Endothelial cell of umbilical vein (primary cell): ENCODE data around the gene CAMKV. TPM values are rescaled to one million over a fixed set of nuclear protein-coding genes. Genes with fewer than 3 reads are reported as not detected.
A peak's percentile ranks its signal among the peaks of the same experiment; 100 is the strongest.

Experiments used
- BruUV-seq: library from RNA; stranded (reverse); fragments of 400-500 nt; replicated peaks from 2 replicates; lab custom pipeline; 2021; lab: Mats Ljungman, UMichigan
- CTCF ChIA-PET: fragments of 300-600, 350-600 bp; sonication (Branson Sonifier 250); formaldehyde crosslinking; loops from one replicate; lab custom pipeline; 2021; ENCODE audit warnings: antibody characterized with exemption, inconsistent platforms; lab: Charles Lee
- POLR2A ChIA-PET: fragments of 300-600, 350-600 bp; sonication (Branson Sonifier 250); formaldehyde crosslinking; loops from one replicate; lab custom pipeline; 2021; ENCODE audit warnings: antibody characterized with exemption, inconsistent platforms; lab: Charles Lee
- DNase-seq: peaks from one replicate; pipeline ENCODE4 v3.0.0-alpha.2; 2011; ENCODE audit warnings: low read depth, low spot score
- FAIRE-seq: peaks from 2 replicates; lab custom pipeline; 2011; peaks lifted over from hg19 to GRCh38; lab: Jason Lieb, UNC
- H2AFZ ChIP-seq: 2 replicates; pipeline ENCODE4 v1.6.0; 2012; ENCODE audit warnings: low read depth, low read length, control low read depth, inconsistent platforms
- H3K27ac ChIP-seq: 2 replicates; pipeline ENCODE4 v1.5.1; 2011; ENCODE audit warnings: low read depth, mild to moderate bottlenecking, control low read depth, low read length, moderate library complexity; ENCODE audit not compliant: insufficient read depth
- H3K27me3 ChIP-seq, 2 experiments: 2 replicates each; pipeline versions ENCODE4 v1.6.0 to v1.6.1; 2011; ENCODE audit warnings: low read length in 2 of 2, mixed read lengths in 1 of 2; ENCODE audit not compliant: control insufficient read depth in 2 of 2, insufficient read depth in 2 of 2
- H3K36me3 ChIP-seq, 2 experiments: 2 replicates in 1 of 2; 3 replicates in 1 of 2; pipeline ENCODE4 v1.5.1; 2011; ENCODE audit warnings: low read length in 2 of 2, mild to moderate bottlenecking in 1 of 2, moderate library complexity in 1 of 2; ENCODE audit not compliant: control insufficient read depth in 2 of 2, insufficient read depth in 2 of 2; ENCODE audit errors: extremely low read depth in 1 of 2
- H3K4me1 ChIP-seq: 3 replicates; pipeline ENCODE4 v1.5.1; 2011; ENCODE audit warnings: mild to moderate bottlenecking, low read length; ENCODE audit not compliant: control insufficient read depth, insufficient read depth; ENCODE audit errors: extremely low read depth
- H3K4me2 ChIP-seq: 2 replicates; pipeline ENCODE4 v1.6.1; 2011; ENCODE audit warnings: low read length, control low read depth, mixed read lengths; ENCODE audit not compliant: insufficient read depth
- H3K4me3 ChIP-seq, 3 experiments: fragments of 200-600 bp in 1 of 3; sonication (generic), shearing (Covaris generic) in 1 of 3; replicated peaks in 1 of 3; 2 replicates each; pipeline ENCODE4 v1.5.1; 2011 to 2016; ENCODE audit warnings: control low read depth in 3 of 3, low read length in 3 of 3, mild to moderate bottlenecking in 2 of 3, inconsistent platforms in 1 of 3, low read depth in 1 of 3, moderate library complexity in 1 of 3; ENCODE audit not compliant: insufficient read depth in 1 of 3
- H3K79me2 ChIP-seq: 2 replicates; pipeline ENCODE4 v1.6.0; 2012; ENCODE audit warnings: low read length, inconsistent platforms; ENCODE audit not compliant: control insufficient read depth, insufficient read depth
- H3K9ac ChIP-seq: replicated peaks from 2 replicates; pipeline ENCODE3; 2011; ENCODE audit warnings: low read length, control low read depth; ENCODE audit not compliant: insufficient read depth; ENCODE audit errors: extremely low read depth
- H3K9me1 ChIP-seq: replicated peaks from 3 replicates; pipeline ENCODE4 v1.6.0; 2011; ENCODE audit warnings: mild to moderate bottlenecking, low read length; ENCODE audit not compliant: control insufficient read depth, insufficient read depth; ENCODE audit errors: extremely low read depth
- H3K9me3 ChIP-seq: replicated peaks from 2 replicates; pipeline ENCODE4 v1.5.1; 2012; ENCODE audit warnings: low read length, inconsistent platforms; ENCODE audit not compliant: control insufficient read depth, insufficient read depth
- H4K20me1 ChIP-seq: replicated peaks from 2 replicates; pipeline ENCODE3; 2011; ENCODE audit warnings: mild to moderate bottlenecking, low read length; ENCODE audit not compliant: control insufficient read depth, insufficient read depth; ENCODE audit errors: extremely low read depth
- CTCF ChIP-seq, 2 donors: IDR thresholded peaks; 1 replicate in 1 of 2; 2 replicates in 1 of 2; pipeline ENCODE4 v1.5.1; 2011; ENCODE audit warnings: low read length in 2 of 2, mild to moderate bottlenecking in 2 of 2, moderate library complexity in 2 of 2, control low read depth in 1 of 2, inconsistent platforms in 1 of 2, low read depth in 1 of 2; ENCODE audit not compliant: insufficient read depth in 1 of 2; ENCODE audit errors: extremely low read depth in 1 of 2
- FOS ChIP-seq: IDR thresholded peaks from 2 replicates; pipeline ENCODE4 v1.6.1; 2011; ENCODE audit warnings: mild to moderate bottlenecking, low read length, moderate library complexity, borderline replicate concordance; ENCODE audit not compliant: insufficient read depth
- MAX ChIP-seq: IDR thresholded peaks from 2 replicates; pipeline ENCODE4 v1.6.1; 2011; ENCODE audit not compliant: insufficient read depth, insufficient read length
- MYC ChIP-seq: IDR thresholded peaks from one replicate; pipeline ENCODE4 v1.6.1; 2011; ENCODE audit warnings: mild to moderate bottlenecking, low read depth, low read length
- POLR2AphosphoS5 ChIP-seq: IDR thresholded peaks from 2 replicates; pipeline ENCODE4 v1.6.1; 2012; ENCODE audit warnings: low read depth, mild to moderate bottlenecking, control low read depth, low read length, moderate library complexity; ENCODE audit not compliant: insufficient read depth
- dilution Hi-C: fragments of 300-500 bp; cut with MboI; formaldehyde crosslinking; loops from one replicate; pipeline ENCODE4 v1.15.0; 2019; ENCODE audit warnings: low sequenced_read_pairs; ENCODE audit not compliant: extremely low pct_ligation_motif_present
- intact Hi-C: fragments of 100-400 bp; cut with micrococcal nuclease; formaldehyde crosslinking; loops from one replicate; pipeline ENCODE4 v1.10.0; 2022
- polyA plus RNA-seq, 4 experiments: library from polyadenylated mRNA; depleted of rRNA in 3 of 4; stranded (reverse) in 3 of 4; unstranded in 1 of 4; fragments of >200 nt; gene quantifications; 2 replicates each; pipeline versions ENCODE4 v1.2.1 to v1.2.3, GENCODE V29; 2011 to 2012; ENCODE audit warnings: missing spikeins in 1 of 4
- total RNA-seq: library from RNA; stranded (reverse); gene quantifications from 2 replicates; pipeline ENCODE4 v1.2.3, GENCODE V29; 2021

The CAMKV gene
- total and polyA plus RNA-seq, 2 donors (not counting 3 experiments of a cell fraction or from before 2014, with no cell fraction given): not detected

- Histone ChIP-seq H3K4me2 (peak within 1 kb of the TSS; percentile 66), H3K27me3 (no peaks in the 10 kb centered on the region), H3K9me3 (no peaks in the 10 kb centered on the region), H4K20me1 (no peaks in the 10 kb centered on the region), H3K79me2 (no peaks in the 10 kb centered on the region), H3K36me3 (no peaks in the 10 kb centered on the region), H3K9ac (peak within 1 kb of the TSS; percentile 27), H3K4me1 (peaks cover 14% of the 10 kb centered on the region), H3K4me3 (peak within 1 kb of the TSS in 2 of 3 experiments; percentile 10 to 29), H2AFZ (peak within 1 kb of the TSS; percentile 98), H3K9me1 (no peaks in the 10 kb centered on the region), H3K27ac (no peak within 1 kb of the TSS)
- peak; percentile 27 for DNase-seq
- POLR2A ChIA-PET: no interaction called here
- dilution Hi-C loops (no loop called here), intact Hi-C loops (no loop called here)
- FAIRE-seq: peak; percentile 87
- no TSS peak for BruUV-seq
- CTCF ChIA-PET: interaction anchor here (3.7 to 4.0 kb wide), 2 partner anchors 63 to 101 kb away, joined by 18 to 25 read pairs; partner anchors contain the start of gene INKA1
- TF ChIP-seq POLR2AphosphoS5: peak; percentile 18
- no peak for TF ChIP-seq FOS
Measured at GRCh38 chr3:49903451-49904424, 34.0 kb upstream of the CAMKV start, which contains the start of gene MST1R. TSS of gene MST1R (minus strand) at chr3:49903873. CDS start at chr3:49903609, 264 bp downstream.

DNA sequence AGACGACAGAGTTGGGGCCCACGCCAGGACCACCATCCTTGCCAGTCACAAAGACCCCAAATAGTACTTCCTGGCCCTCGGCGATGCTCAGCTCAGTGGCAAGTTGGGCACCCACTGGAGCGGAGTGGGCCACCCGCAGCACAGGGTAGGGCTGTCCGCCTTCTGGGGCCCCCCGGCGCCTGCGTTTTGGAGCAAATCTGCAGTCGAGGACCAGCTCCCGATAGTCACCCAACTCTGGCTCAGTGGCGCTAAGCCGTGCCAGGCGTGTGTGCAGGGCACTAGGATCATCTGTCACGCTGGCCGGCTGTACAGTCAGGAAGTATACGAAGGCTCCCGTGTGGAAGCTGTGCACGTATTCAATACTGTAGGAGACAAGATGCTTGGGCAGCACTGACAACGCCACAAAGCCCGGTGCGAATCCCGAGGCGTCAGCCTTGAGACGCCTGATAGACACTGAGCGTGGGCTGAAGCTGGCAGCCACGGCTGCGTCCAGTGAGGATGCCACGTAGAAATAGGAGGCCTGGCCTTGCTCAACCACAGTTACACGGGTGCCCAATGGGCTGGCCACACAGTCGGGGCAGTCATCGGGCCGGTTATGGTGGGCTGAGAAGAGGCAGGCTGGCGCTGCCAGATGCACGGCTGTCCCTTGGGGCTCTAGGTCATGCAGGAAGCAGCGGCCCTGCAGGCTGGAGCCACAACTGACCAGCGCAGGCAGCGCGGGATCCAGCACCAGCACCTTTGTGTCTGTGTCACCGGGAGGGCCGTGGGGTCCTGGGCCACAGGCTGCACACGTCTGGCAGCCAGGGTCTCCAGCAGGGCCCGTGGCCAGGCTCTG lies 33.0 kb upstream of the CAMKV start:
- Histone ChIP-seq H3K27ac (no peak overlapping the region), H3K9me3 (no peaks in the 10 kb centered on the region), H3K9me1 (no peaks in the 10 kb centered on the region), H3K36me3 (no peaks in the 10 kb centered on the region), H3K9ac (no peak overlapping the region), H3K4me2 (no peak overlapping the region), H3K4me1 (peaks cover 14% of the 10 kb centered on the region), H3K4me3 (no peak overlapping the region), H2AFZ (no peak overlapping the region), H4K20me1 (no peaks in the 10 kb centered on the region), H3K27me3 (no peaks in the 10 kb centered on the region), H3K79me2 (no peaks in the 10 kb centered on the region)
- CTCF ChIA-PET: interaction anchor here (0.9 to 5.5 kb wide), 2 partner anchors 62 to 104 kb away, joined by 3 to 65 read pairs; no protein-coding TSS in a partner anchor
- DNase-seq: no peak
- TF ChIP-seq MAX (no peak), CTCF (IDR thresholded peaks at IDR 0.05; ENCODE audit: extremely low read depth in 1 of 2, insufficient read depth in 1 of 2, low read depth in 1 of 2, low read length in 2 of 2) (no peak), MYC (no peak), FOS (no peak)
- intact Hi-C loops: no loop called here
- dilution Hi-C loops: no loop called here
- no peak for FAIRE-seq
- POLR2A ChIA-PET: no interaction called here
- BruUV-seq: no TSS peak
